IMR-90 (cell line): ENCODE results near the gene ITGB1BP1. TPM values are rescaled to one million over a fixed set of nuclear protein-coding genes. Genes with fewer than 3 reads are reported as not detected.

ENCODE experiments used
- ATAC-seq: fragments of 200-7000 bp; cut with Tn5 transposase; 2 replicates; pipeline ENCODE4 v1.9.1; 2020; ENCODE audit warnings: low read depth, mild to moderate bottlenecking, moderate library complexity
- BruUV-seq: library from RNA; stranded (reverse); fragments of 400-500 nt; replicated peaks from 2 replicates; lab custom pipeline; 2021; lab: Mats Ljungman, UMichigan
- CTCF ChIA-PET: fragments of 300-600 bp; formaldehyde crosslinking; extraction: SDS; loops from one replicate; lab custom pipeline; 2021; ENCODE audit warnings: antibody characterized with exemption; lab: Yijun Ruan, JAX
- POLR2A ChIA-PET: fragments of 300-600 bp; sonication (Branson Sonifier 250); formaldehyde crosslinking; loops from one replicate; lab custom pipeline; 2022; ENCODE audit warnings: antibody characterized with exemption; ENCODE audit not compliant: unreplicated experiment; lab: Charles Lee
- DNase-seq: peaks from one replicate; pipeline ENCODE4 v3.0.0; 2013
- H2AFZ ChIP-seq: replicated peaks from 2 replicates; pipeline ENCODE3; 2013; ENCODE audit warnings: low read length, mild to moderate bottlenecking; ENCODE audit not compliant: poor library complexity
- H2AK5ac ChIP-seq: 2 replicates; pipeline ENCODE4 v1.6.1; 2013; ENCODE audit warnings: low read depth, low read length, inconsistent platforms
- H2AK9ac ChIP-seq: replicated peaks from 2 replicates; pipeline ENCODE3; 2013; ENCODE audit warnings: mild to moderate bottlenecking, low read depth, low read length, moderate library complexity; ENCODE audit not compliant: poor library complexity
- H2BK120ac ChIP-seq: 2 replicates; pipeline ENCODE4 v1.6.1; 2013; ENCODE audit warnings: low read depth, low read length, inconsistent platforms
- H2BK15ac ChIP-seq: 3 replicates; pipeline ENCODE4 v1.6.1; 2013; ENCODE audit warnings: low read depth, low read length, inconsistent platforms
- H2BK20ac ChIP-seq: 2 replicates; pipeline ENCODE4 v1.6.1; 2013; ENCODE audit warnings: low read depth, mild to moderate bottlenecking, inconsistent platforms, low read length, moderate library complexity
- H2BK5ac ChIP-seq: 2 replicates; pipeline ENCODE4 v1.6.1; 2013; ENCODE audit warnings: mild to moderate bottlenecking, low read depth, low read length, inconsistent platforms; ENCODE audit not compliant: poor library complexity, severe bottlenecking
- H3K14ac ChIP-seq: replicated peaks from 2 replicates; pipeline ENCODE4 v1.6.1; 2013; ENCODE audit warnings: low read depth, low read length, inconsistent platforms
- H3K18ac ChIP-seq: 2 replicates; pipeline ENCODE4 v1.6.1; 2013; ENCODE audit warnings: low read depth, low read length, control low read depth
- H3K23ac ChIP-seq: 2 replicates; pipeline ENCODE4 v1.6.1; 2013; ENCODE audit warnings: low read depth, low read length, inconsistent platforms
- H3K27ac ChIP-seq: 2 replicates; pipeline ENCODE4 v1.5.1; 2013; ENCODE audit warnings: mild to moderate bottlenecking, control low read depth, low read length; ENCODE audit not compliant: insufficient read depth
- H3K27me3 ChIP-seq: 2 replicates; pipeline ENCODE4 v1.6.1; 2013; ENCODE audit warnings: low read length; ENCODE audit not compliant: control insufficient read depth, insufficient read depth
- H3K36me3 ChIP-seq: 2 replicates; pipeline ENCODE4 v1.6.1; 2013; ENCODE audit warnings: low read length, mixed read lengths; ENCODE audit not compliant: control insufficient read depth, insufficient read depth
- H3K4ac ChIP-seq: 2 replicates; pipeline ENCODE4 v1.6.1; 2013; ENCODE audit warnings: low read depth, low read length, inconsistent platforms
- H3K4me1 ChIP-seq: 2 replicates; pipeline ENCODE4 v1.6.1; 2013; ENCODE audit warnings: low read length, mixed read lengths; ENCODE audit not compliant: control insufficient read depth, insufficient read depth
- H3K4me2 ChIP-seq: 2 replicates; pipeline ENCODE4 v1.6.1; 2013; ENCODE audit warnings: low read depth, mild to moderate bottlenecking, control low read depth, low read length, moderate library complexity
- H3K4me3 ChIP-seq: 2 replicates; pipeline ENCODE4 v1.5.1; 2013; ENCODE audit warnings: low read depth, mild to moderate bottlenecking, control low read depth, low read length, moderate library complexity; ENCODE audit not compliant: insufficient read depth
- H3K56ac ChIP-seq: 2 replicates; pipeline ENCODE4 v1.6.1; 2013; ENCODE audit warnings: low read length, inconsistent platforms; ENCODE audit not compliant: insufficient read depth; ENCODE audit errors: extremely low read depth
- H3K79me1 ChIP-seq, 2 experiments: 2 replicates each; pipeline ENCODE4 v1.6.1; 2013; ENCODE audit warnings: low read length in 2 of 2, inconsistent platforms in 1 of 2, low read depth in 1 of 2
- H3K9ac ChIP-seq: 2 replicates; pipeline ENCODE4 v1.6.1; 2013; ENCODE audit warnings: low read depth, low read length, control low read depth
- H3K9me1 ChIP-seq: 2 replicates; pipeline ENCODE4 v1.6.1; 2013; ENCODE audit warnings: low read length, inconsistent platforms; ENCODE audit not compliant: insufficient read depth
- H3K9me3 ChIP-seq: 2 replicates; pipeline ENCODE4 v1.6.1; 2013; ENCODE audit warnings: low read length; ENCODE audit not compliant: control insufficient read depth, insufficient read depth
- H4K20me1 ChIP-seq: 2 replicates; pipeline ENCODE4 v1.6.1; 2013; ENCODE audit warnings: low read length, inconsistent platforms; ENCODE audit not compliant: insufficient read depth
- H4K5ac ChIP-seq: 2 replicates; pipeline ENCODE4 v1.6.1; 2013; ENCODE audit warnings: mild to moderate bottlenecking, low read depth, low read length, control low read depth
- H4K8ac ChIP-seq, 2 experiments: 2 replicates each; pipeline ENCODE4 v1.6.1; 2013; ENCODE audit warnings: low read depth in 2 of 2, low read length in 2 of 2, control low read depth in 1 of 2, inconsistent platforms in 1 of 2
- H4K91ac ChIP-seq: 2 replicates; pipeline ENCODE4 v1.6.1; 2013; ENCODE audit warnings: low read depth, low read length, inconsistent platforms; ENCODE audit not compliant: insufficient read depth
- CHD1 ChIP-seq: IDR thresholded peaks from 2 replicates; pipeline ENCODE4 v1.6.1; 2012; ENCODE audit warnings: low read depth, low read length, improper control_type of control experiment
- MAZ ChIP-seq: IDR thresholded peaks from 2 replicates; pipeline ENCODE4 v1.6.1; 2012; ENCODE audit warnings: low read depth, mild to moderate bottlenecking, low read length, improper control_type of control experiment, moderate library complexity, borderline replicate concordance
- NFE2L2 ChIP-seq: fragments of 150-350 bp; IDR thresholded peaks from 2 replicates; pipeline ENCODE4 v1.6.1; 2016; ENCODE audit warnings: low read depth, mild to moderate bottlenecking, low read length
- RAD21 ChIP-seq: IDR thresholded peaks from 2 replicates; pipeline ENCODE4 v1.6.1; 2012; ENCODE audit warnings: low read length, improper control_type of control experiment
- SMC3 ChIP-seq: fragments of 150-350 bp; IDR thresholded peaks from 2 replicates; pipeline ENCODE4 v1.6.1; 2016; ENCODE audit warnings: low read depth, mild to moderate bottlenecking, antibody characterized with exemption, low read length, moderate library complexity
- WGBS, 2 experiments: methylation state at CpG; one replicate each; pipeline versions ENCODE4 v1.1.5 to v1.1.7; 2013; ENCODE audit warnings: missing lambda C conversion rate in 2 of 2; ENCODE audit not compliant: insufficient read length in 1 of 2; ENCODE audit errors: extremely low coverage in 2 of 2; 5-methylcytosine and 5-hydroxymethylcytosine counted together
- dilution Hi-C: fragments of 300-500 bp; cut with HindIII; formaldehyde crosslinking; loops from one replicate; pipeline ENCODE4 v1.14.3; 2018; ENCODE audit warnings: low sequenced_read_pairs; ENCODE audit not compliant: unreplicated experiment
- in situ Hi-C: fragments of 300-500 bp; cut with MboI; formaldehyde crosslinking; loops from 3 replicates; pipeline ENCODE4 v1.14.3; 2019; ENCODE audit warnings: low sequenced_read_pairs, inconsistent platforms, mixed read lengths
- intact Hi-C: fragments of 100-400 bp; cut with micrococcal nuclease; formaldehyde crosslinking; loops from 2 replicates; pipeline ENCODE4 v1.10.0; 2022
- polyA plus RNA-seq, 3 experiments: library from polyadenylated mRNA; depleted of rRNA; stranded (reverse); fragments of >200 nt; gene quantifications; 2 replicates each; pipeline ENCODE4 v1.2.3, GENCODE V29; 2012; ENCODE audit warnings: low replicate concordance in 1 of 3
- total RNA-seq: library from RNA; depleted of rRNA; stranded (reverse); fragments of >200 nt; gene quantifications from 2 replicates; pipeline ENCODE4 v1.2.3, GENCODE V29; 2012

ITGB1BP1 gene
- total and polyA plus RNA-seq, 2 of the 4 experiments (the other 2 are of a cell fraction) = 48.6 to 88.1 TPM

DNA sequence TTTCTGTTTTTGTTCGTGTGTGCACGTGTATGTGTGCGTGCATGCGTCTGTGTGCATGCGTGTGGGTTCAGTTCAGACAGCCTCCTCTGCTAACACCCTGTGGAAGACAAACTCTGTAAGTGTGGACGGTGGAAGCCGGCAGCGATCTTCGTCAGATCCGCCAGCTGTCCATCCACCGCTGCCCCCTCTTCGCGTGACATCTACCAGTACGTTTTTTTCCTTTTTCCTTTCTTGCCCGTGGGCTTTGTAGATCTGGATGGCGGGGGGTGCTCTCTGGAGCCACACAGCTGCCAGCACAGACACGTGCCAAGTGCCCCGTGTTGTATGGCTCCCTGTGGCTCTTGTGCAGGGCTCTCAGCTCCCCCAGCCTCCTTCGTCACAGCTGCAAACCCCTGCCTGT is 32.3 kb downstream of the ITGB1BP1 start:
- Histone ChIP-seq H2AK9ac (peak overlapping the region; percentile 77), H4K8ac (no peak overlapping the region), H3K79me1 (peaks cover 0 to 43% of the 10 kb centered on the region in 2 experiments; a peak in 3 of 4 replicates), H4K91ac (no peak overlapping the region), H3K56ac (no peak overlapping the region), H2AFZ (no peak overlapping the region), H3K27me3 (no peaks in the 10 kb centered on the region), H3K9me3 (no peaks in the 10 kb centered on the region), H2BK15ac (no peak overlapping the region), H3K14ac (no peak overlapping the region), H4K5ac (no peak overlapping the region), H3K4ac (no peak overlapping the region), H2AK5ac (no peak overlapping the region), H3K18ac (no peak overlapping the region), H2BK120ac (no peak overlapping the region), H3K9me1 (peaks cover 9% of the 10 kb centered on the region), H3K27ac (no peak overlapping the region), H3K23ac (no peak overlapping the region), H3K4me1 (peaks cover 4% of the 10 kb centered on the region), H3K9ac (no peak overlapping the region), H3K4me3 (no peak overlapping the region), H4K20me1 (peaks cover 4% of the 10 kb centered on the region), H2BK20ac (no peak overlapping the region), H2BK5ac (no peak overlapping the region), H3K4me2 (no peak overlapping the region), H3K36me3 (peaks cover 48% of the 10 kb centered on the region)
- ChIA-PET POLR2A (no interaction called here), CTCF (no interaction called here)
- DNase-seq (no peak), ATAC-seq (no peak)
- dilution Hi-C loops = no loop called here
- in situ Hi-C loops = no loop called here
- no TSS peak for BruUV-seq
- TF ChIP-seq MAZ = no peak
- TF ChIP-seq SMC3 = no peak
- no peak for TF ChIP-seq RAD21
- TF ChIP-seq NFE2L2 = no peak
- no peak for TF ChIP-seq CHD1
- intact Hi-C loops = no loop called here
- WGBS, 2 experiments = 98% methylated on average over 7 of the region's 19 CpGs; no CpG with 5 or more reads in 1 of the 2 experiments
